Vagina (tissue), 2 donors: ENCODE results near the gene NID2. TPM values are rescaled to one million over a fixed set of nuclear protein-coding genes. Genes with fewer than 3 reads are reported as not detected.

Experiments used
- DNase-seq, 2 donors: peaks; one replicate each; pipeline ENCODE4 v3.0.0-alpha.2; 2017; ENCODE audit errors: extremely low spot score in 2 of 2
- H3K27ac ChIP-seq: fragments of 200-600 bp; sonication (generic); one replicate; pipeline ENCODE4 v1.5.1; 2019
- H3K27me3 ChIP-seq: fragments of 200-600 bp; sonication (generic); one replicate; pipeline ENCODE4 v1.5.1; 2019
- H3K36me3 ChIP-seq, 2 donors: fragments of 200-600 bp; sonication (generic); one replicate each; pipeline ENCODE4 v1.5.1; 2017 to 2019
- H3K4me1 ChIP-seq: fragments of 200-600 bp; sonication (generic); one replicate; pipeline ENCODE4 v1.5.1; 2019
- H3K4me3 ChIP-seq, 2 donors: fragments of 200-600 bp; sonication (generic); 1 replicate in 1 of 2; 2 replicates in 1 of 2; pipeline ENCODE4 v1.5.1; 2016 to 2019
- H3K9me3 ChIP-seq: fragments of 200-600 bp; sonication (generic); one replicate; pipeline ENCODE4 v1.5.1; 2019
- POLR2A ChIP-seq, 2 donors: fragments of 450-650 bp; IDR thresholded peaks; one replicate each; pipeline ENCODE4 v1.6.1; 2017; ENCODE audit warnings: antibody characterized with exemption in 2 of 2, mild to moderate bottlenecking in 2 of 2, moderate library complexity in 2 of 2
- POLR2AphosphoS5 ChIP-seq, 2 donors: sonication (generic); formaldehyde crosslinking; IDR thresholded peaks; one replicate each; pipeline ENCODE4 v1.9.0; 2017; ENCODE audit warnings: antibody characterized with exemption in 2 of 2, mild to moderate bottlenecking in 2 of 2, low read depth in 1 of 2; ENCODE audit not compliant: insufficient read depth in 1 of 2
- intact Hi-C: fragments of 100-400 bp; cut with DNase I; formaldehyde crosslinking; loops from one replicate; pipeline ENCODE4 v1.15.1; 2023
- total RNA-seq: library from RNA; depleted of rRNA; stranded (reverse); fragments of >200 nt; gene quantifications from one replicate; pipeline ENCODE4 v1.2.3, GENCODE V29; 2016
- TF ChIP-seq, protein P1 (sequence below), 3 experiments: fragments of 450-650 bp in 2 of 3; fragments of 200-600 bp in 1 of 3; sonication (generic) in 1 of 3; IDR thresholded peaks; one replicate each; pipeline ENCODE4 v1.5.1; 2017 to 2019; ENCODE audit warnings: antibody characterized with exemption in 3 of 3, mild to moderate bottlenecking in 2 of 3, moderate library complexity in 2 of 3

NID2 gene
- total RNA-seq, 1 donor from 2014 or later, result 20.1 TPM

- Histone ChIP-seq H3K27ac (no peak overlapping the region), H3K4me1 (peaks cover 43% of the 10 kb centered on the region), H3K27me3 (no peaks in the 10 kb centered on the region), H3K36me3 (no peaks in the 10 kb centered on the region), H3K4me3 (no peak overlapping the region), H3K9me3 (no peaks in the 10 kb centered on the region)
- no peak for TF ChIP-seq POLR2A (IDR thresholded peaks at IDR 0.05)
- TF ChIP-seq, protein P1, sequence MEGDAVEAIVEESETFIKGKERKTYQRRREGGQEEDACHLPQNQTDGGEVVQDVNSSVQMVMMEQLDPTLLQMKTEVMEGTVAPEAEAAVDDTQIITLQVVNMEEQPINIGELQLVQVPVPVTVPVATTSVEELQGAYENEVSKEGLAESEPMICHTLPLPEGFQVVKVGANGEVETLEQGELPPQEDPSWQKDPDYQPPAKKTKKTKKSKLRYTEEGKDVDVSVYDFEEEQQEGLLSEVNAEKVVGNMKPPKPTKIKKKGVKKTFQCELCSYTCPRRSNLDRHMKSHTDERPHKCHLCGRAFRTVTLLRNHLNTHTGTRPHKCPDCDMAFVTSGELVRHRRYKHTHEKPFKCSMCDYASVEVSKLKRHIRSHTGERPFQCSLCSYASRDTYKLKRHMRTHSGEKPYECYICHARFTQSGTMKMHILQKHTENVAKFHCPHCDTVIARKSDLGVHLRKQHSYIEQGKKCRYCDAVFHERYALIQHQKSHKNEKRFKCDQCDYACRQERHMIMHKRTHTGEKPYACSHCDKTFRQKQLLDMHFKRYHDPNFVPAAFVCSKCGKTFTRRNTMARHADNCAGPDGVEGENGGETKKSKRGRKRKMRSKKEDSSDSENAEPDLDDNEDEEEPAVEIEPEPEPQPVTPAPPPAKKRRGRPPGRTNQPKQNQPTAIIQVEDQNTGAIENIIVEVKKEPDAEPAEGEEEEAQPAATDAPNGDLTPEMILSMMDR (IDR thresholded peaks at IDR 0.05), result no peak
- TF ChIP-seq POLR2AphosphoS5 (IDR thresholded peaks at IDR 0.05; ENCODE audit: insufficient read depth in 1 of 2, low read depth in 1 of 2), result no peak
- DNase-seq, result no peak
- intact Hi-C loops, result no loop called here
Observed at GRCh38 chr14:52048641-52049204, 20.1 kb downstream of the NID2 start.

DNA sequence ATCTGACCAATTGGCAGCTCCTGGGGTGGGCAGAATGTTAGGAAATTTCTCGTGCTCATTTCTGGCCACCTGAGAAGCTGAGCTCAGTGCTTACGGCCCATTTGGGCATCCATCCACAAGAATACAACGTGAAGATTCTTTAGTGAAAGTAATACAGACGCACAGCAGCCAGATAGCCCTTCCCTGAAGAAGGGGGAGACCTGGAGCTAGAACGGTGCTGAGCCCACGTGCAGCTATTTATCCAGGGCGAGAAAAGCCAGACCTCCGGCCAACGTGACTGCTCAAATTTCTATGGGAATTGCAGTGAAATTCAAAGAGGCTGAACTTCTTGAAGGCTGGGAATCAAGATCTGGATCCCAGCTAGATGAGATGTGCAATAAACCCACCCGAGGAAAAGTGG lies 20.7 kb downstream of the NID2 start:
- H3K4me3 ChIP-seq, result no peak overlapping the region
- H3K27me3 ChIP-seq, result no peaks in the 10 kb centered on the region
- no peaks in the 10 kb centered on the region for H3K9me3 ChIP-seq
- DNase-seq, result no peak
- no peaks in the 10 kb centered on the region for H3K36me3 ChIP-seq
- intact Hi-C loops, result no loop called here
- peaks cover 43% of the 10 kb centered on the region for H3K4me1 ChIP-seq
- no peak overlapping the region for H3K27ac ChIP-seq
- no peak for TF ChIP-seq POLR2AphosphoS5 (IDR thresholded peaks at IDR 0.05; ENCODE audit: insufficient read depth in 1 of 2, low read depth in 1 of 2)
- TF ChIP-seq, protein P1 (IDR thresholded peaks at IDR 0.05), result no peak
- no peak for TF ChIP-seq POLR2A (IDR thresholded peaks at IDR 0.05)

- intact Hi-C loops, result no loop called here
- no peak overlapping the region for H3K4me3 ChIP-seq
- no peaks in the 10 kb centered on the region for H3K9me3 ChIP-seq
- no peak for DNase-seq
- H3K27ac ChIP-seq, result no peak overlapping the region
- TF ChIP-seq, protein P1 (IDR thresholded peaks at IDR 0.05), result no peak
- TF ChIP-seq POLR2AphosphoS5 (IDR thresholded peaks at IDR 0.05; ENCODE audit: insufficient read depth in 1 of 2, low read depth in 1 of 2), result no peak
- no peak for TF ChIP-seq POLR2A (IDR thresholded peaks at IDR 0.05)
- H3K4me1 ChIP-seq, result peaks cover 37% of the 10 kb centered on the region
- H3K36me3 ChIP-seq, result no peaks in the 10 kb centered on the region
- no peaks in the 10 kb centered on the region for H3K27me3 ChIP-seq
Observed at GRCh38 chr14:52046376-52046917, 22.4 kb downstream of the NID2 start.

DNA sequence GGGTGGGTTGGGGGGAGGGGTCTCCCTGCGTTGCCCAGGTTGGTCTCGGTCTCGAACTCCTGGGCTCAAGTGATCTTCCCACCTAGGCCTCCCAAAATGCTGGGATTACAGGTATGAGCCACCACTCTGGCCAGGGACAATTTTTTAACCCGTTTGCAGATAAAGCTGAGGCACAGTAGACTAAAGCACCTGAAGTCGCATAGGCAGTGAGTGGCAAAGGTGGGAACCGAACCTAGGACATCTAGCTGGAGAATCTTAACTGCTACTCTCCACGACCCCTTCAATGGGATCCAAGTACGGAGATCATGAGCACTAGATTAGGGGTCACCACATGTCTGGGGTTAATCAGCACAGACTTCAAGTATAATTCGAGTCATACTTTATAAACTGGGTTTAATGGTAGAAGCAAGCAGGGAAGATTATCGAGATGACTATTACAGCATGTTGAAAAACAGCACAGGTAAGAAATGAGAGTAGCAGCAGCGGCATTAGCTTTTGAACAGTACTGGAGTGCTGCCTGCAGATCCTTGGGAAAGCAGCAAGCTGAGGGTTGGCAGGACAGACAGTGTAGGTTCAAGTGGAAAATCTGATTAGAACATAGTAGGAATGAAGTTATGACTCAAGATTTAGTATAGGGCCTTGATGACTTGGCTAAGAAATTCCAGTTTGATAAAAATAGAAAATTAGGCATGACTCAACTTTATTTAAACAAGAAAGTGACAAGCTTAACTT lies 23.9 kb downstream of the NID2 start:
- no peak for TF ChIP-seq POLR2A (IDR thresholded peaks at IDR 0.05)
- TF ChIP-seq POLR2AphosphoS5 (IDR thresholded peaks at IDR 0.05; ENCODE audit: insufficient read depth in 1 of 2, low read depth in 1 of 2), result no peak
- TF ChIP-seq, protein P1 (IDR thresholded peaks at IDR 0.05), result no peak
- H3K9me3 ChIP-seq, result no peaks in the 10 kb centered on the region
- peaks cover 29% of the 10 kb centered on the region for H3K4me1 ChIP-seq
- H3K27me3 ChIP-seq, result no peaks in the 10 kb centered on the region
- DNase-seq, result peak in 1 of 2 donors; percentile 58
- peaks cover 0 to 2% of the 10 kb centered on the region in 2 donors for H3K36me3 ChIP-seq
- no peak overlapping the region for H3K27ac ChIP-seq
- H3K4me3 ChIP-seq, result no peak overlapping the region
- intact Hi-C loops, result no loop called here

GRCh38 chr14:52043690-52044089 lies 25.2 kb downstream of the NID2 start:
- Histone ChIP-seq H3K27ac (no peak overlapping the region), H3K4me1 (peaks cover 29% of the 10 kb centered on the region), H3K9me3 (no peaks in the 10 kb centered on the region), H3K27me3 (no peaks in the 10 kb centered on the region), H3K36me3 (peaks cover 0 to 9% of the 10 kb centered on the region in 2 donors), H3K4me3 (no peak overlapping the region)
- intact Hi-C loops, result no loop called here
- no peak for DNase-seq
- TF ChIP-seq, protein P1 (IDR thresholded peaks at IDR 0.05), result peak in 1 of 3 experiments; percentile 17
- no peak for TF ChIP-seq POLR2A (IDR thresholded peaks at IDR 0.05)
